Measurements from ENCODE around the gene IGF1R. TPM values are rescaled to one million over a fixed set of nuclear protein-coding genes. Genes with fewer than 3 reads are reported as not detected.

Gene IGF1R
- total RNA-seq, 1 donor from 2014 or later, result 151 TPM

DNA sequence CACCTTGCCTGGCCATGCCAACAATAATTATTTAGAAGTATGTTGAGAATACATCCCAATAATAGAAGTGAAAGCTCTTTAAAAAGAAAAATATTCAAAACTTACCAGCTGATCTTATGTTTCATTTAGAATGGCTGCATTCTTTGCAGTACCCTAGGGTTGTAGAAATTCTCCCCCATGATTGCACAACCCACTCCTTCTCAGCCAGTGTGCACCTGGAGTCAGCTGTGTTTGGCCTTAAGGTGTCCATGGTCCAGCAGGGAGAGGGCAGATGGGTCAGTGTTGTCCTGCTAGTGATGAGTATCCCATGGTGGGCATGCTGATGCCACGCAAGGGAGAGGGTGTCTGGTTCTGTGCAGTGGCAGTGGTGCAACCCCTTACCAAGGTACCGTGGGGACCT lies 117.3 kb downstream of the IGF1R start:
- no peaks in the 10 kb centered on the region for H3K36me3 ChIP-seq
- peaks cover 4 to 24% of the 10 kb centered on the region in 2 donors for H3K4me1 ChIP-seq
- H3K27me3 ChIP-seq, result no peaks in the 10 kb centered on the region
- no peak overlapping the region for H3K4me3 ChIP-seq
- no peak overlapping the region for H3K27ac ChIP-seq
- TF ChIP-seq, protein P1, sequence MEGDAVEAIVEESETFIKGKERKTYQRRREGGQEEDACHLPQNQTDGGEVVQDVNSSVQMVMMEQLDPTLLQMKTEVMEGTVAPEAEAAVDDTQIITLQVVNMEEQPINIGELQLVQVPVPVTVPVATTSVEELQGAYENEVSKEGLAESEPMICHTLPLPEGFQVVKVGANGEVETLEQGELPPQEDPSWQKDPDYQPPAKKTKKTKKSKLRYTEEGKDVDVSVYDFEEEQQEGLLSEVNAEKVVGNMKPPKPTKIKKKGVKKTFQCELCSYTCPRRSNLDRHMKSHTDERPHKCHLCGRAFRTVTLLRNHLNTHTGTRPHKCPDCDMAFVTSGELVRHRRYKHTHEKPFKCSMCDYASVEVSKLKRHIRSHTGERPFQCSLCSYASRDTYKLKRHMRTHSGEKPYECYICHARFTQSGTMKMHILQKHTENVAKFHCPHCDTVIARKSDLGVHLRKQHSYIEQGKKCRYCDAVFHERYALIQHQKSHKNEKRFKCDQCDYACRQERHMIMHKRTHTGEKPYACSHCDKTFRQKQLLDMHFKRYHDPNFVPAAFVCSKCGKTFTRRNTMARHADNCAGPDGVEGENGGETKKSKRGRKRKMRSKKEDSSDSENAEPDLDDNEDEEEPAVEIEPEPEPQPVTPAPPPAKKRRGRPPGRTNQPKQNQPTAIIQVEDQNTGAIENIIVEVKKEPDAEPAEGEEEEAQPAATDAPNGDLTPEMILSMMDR (IDR thresholded peaks at IDR 0.05), result no peak
- no peaks in the 10 kb centered on the region for H3K9me3 ChIP-seq
- no peak for DNase-seq (ENCODE audit: low spot score in 2 of 2)
- intact Hi-C loops (cut with DNase I), result no loop called here

DNA sequence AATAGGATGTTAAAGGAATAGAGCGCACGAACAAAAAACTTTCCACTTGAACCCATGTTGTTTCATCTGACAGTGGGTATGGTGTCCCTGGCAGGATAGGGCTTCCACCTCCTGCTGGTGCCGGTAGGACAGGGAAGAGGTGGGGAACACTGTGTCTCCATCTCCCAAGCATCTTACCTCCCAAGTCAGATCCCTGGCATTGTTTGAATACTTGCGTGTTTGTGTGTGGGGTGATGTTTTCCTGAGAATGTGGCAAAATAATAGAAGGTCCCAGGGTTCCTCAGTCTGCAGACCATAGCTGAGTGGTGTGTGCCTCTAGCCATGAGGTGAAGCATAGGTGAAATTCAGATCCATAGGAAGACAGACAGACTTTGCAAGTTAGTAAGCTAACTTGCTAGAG lies 119.4 kb downstream of the IGF1R start:
- Histone ChIP-seq H3K27me3 (no peaks in the 10 kb centered on the region), H3K4me3 (no peak overlapping the region), H3K4me1 (peaks cover 0 to 28% of the 10 kb centered on the region in 2 donors), H3K27ac (no peak overlapping the region), H3K9me3 (no peaks in the 10 kb centered on the region), H3K36me3 (no peaks in the 10 kb centered on the region)
- DNase-seq (ENCODE audit: low spot score in 2 of 2), result no peak
- intact Hi-C loops (cut with DNase I), result no loop called here
- TF ChIP-seq, protein P1 (IDR thresholded peaks at IDR 0.05), result no peak

DNA sequence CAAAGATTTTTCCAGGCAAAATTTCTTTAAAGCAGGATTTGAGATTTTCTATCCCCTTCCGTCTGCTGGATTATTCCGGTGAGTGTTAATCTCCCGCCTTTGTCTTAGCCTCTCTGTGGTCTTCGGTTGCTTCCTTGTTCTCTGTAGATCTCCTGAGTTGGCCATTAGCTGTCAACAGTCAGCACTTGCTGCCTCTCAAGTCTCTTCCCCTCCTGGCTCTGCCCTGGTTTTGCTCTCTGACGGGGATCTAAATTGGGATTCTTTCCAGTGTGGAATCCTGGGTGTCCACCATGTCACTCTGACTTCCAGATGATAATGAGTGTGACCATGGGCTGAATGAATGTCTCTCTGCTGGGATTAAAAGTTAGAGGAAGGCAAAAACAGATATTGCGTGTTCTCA lies 121.5 kb downstream of the IGF1R start:
- no peak overlapping the region for H3K27ac ChIP-seq
- H3K9me3 ChIP-seq, result no peaks in the 10 kb centered on the region
- H3K27me3 ChIP-seq, result no peaks in the 10 kb centered on the region
- no peak overlapping the region for H3K4me3 ChIP-seq
- intact Hi-C loops (cut with DNase I), result loop anchor here (10.0 kb wide), 1 partner anchor 245 kb away; no protein-coding TSS in a partner anchor
- no peaks in the 10 kb centered on the region for H3K36me3 ChIP-seq
- TF ChIP-seq, protein P1 (IDR thresholded peaks at IDR 0.05), result no peak
- peaks cover 0 to 28% of the 10 kb centered on the region in 2 donors for H3K4me1 ChIP-seq
- DNase-seq (ENCODE audit: low spot score in 2 of 2), result no peak

DNA sequence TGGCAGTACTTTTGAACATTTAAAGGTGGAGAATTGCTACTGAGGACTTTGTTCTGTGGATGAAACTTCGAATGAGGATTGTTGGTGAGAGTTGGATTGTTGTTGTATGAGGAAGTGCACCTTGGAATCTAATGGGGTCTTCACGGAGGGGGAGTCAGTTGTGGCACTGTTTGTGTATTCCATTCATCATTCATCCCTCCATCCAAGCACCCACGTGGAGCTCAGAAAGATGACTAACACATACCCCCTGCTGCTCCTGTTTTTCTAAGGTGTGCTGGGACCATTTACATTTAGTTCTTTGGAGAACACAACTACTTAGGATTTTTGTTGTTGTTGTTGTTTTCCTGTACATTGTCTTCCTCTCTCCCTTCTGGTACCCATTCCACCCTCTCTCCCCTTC lies 122.6 kb downstream of the IGF1R start:
- TF ChIP-seq, protein P1 (IDR thresholded peaks at IDR 0.05), result no peak
- intact Hi-C loops (cut with DNase I), result loop anchor here (10.0 kb wide), 1 partner anchor 246 kb away; no protein-coding TSS in a partner anchor
- peaks cover 3 to 31% of the 10 kb centered on the region in 2 donors for H3K4me1 ChIP-seq
- no peak overlapping the region for H3K4me3 ChIP-seq
- DNase-seq (ENCODE audit: low spot score in 2 of 2), result no peak
- no peaks in the 10 kb centered on the region for H3K36me3 ChIP-seq
- no peaks in the 10 kb centered on the region for H3K27me3 ChIP-seq
- no peak overlapping the region for H3K27ac ChIP-seq
- no peaks in the 10 kb centered on the region for H3K9me3 ChIP-seq

DNA sequence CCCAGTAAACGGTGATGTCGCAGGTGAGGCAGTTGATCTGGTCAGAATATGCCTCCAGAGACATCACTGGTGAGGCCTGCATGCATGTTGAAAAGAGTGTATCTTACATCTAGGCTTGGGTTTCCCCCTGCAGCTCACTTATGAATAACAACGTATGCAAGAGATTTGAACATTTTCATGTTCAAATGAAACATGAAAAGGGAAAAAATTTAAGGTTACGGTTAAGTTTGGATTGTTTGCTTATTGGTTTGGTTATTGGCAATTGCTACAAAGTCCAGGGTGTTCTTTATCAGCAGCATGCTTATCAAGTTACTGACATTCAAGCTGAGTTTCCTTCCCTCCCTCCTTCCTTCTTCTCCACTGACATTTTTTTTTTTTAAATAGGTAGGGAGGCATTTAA lies 123.2 kb downstream of the IGF1R start:
- intact Hi-C loops (cut with DNase I), result loop anchor here (10.0 kb wide), 1 partner anchor 247 kb away; no protein-coding TSS in a partner anchor

More for the DNA sequence above, 123.2 kb downstream of the IGF1R start:
- no peak for DNase-seq (ENCODE audit: low spot score in 2 of 2)
- Histone ChIP-seq H3K27me3 (no peaks in the 10 kb centered on the region), H3K36me3 (no peaks in the 10 kb centered on the region), H3K4me3 (no peak overlapping the region), H3K27ac (no peak overlapping the region), H3K9me3 (no peaks in the 10 kb centered on the region), H3K4me1 (peaks cover 5 to 36% of the 10 kb centered on the region in 2 donors)
- TF ChIP-seq, protein P1 (IDR thresholded peaks at IDR 0.05), result no peak

Data from ascending aorta (tissue), 2 donors.